ENCODE measurements around the gene GAPVD1.
A peak's percentile ranks its signal among the peaks of the same experiment; 100 is the strongest.

Gene GAPVD1

DNA sequence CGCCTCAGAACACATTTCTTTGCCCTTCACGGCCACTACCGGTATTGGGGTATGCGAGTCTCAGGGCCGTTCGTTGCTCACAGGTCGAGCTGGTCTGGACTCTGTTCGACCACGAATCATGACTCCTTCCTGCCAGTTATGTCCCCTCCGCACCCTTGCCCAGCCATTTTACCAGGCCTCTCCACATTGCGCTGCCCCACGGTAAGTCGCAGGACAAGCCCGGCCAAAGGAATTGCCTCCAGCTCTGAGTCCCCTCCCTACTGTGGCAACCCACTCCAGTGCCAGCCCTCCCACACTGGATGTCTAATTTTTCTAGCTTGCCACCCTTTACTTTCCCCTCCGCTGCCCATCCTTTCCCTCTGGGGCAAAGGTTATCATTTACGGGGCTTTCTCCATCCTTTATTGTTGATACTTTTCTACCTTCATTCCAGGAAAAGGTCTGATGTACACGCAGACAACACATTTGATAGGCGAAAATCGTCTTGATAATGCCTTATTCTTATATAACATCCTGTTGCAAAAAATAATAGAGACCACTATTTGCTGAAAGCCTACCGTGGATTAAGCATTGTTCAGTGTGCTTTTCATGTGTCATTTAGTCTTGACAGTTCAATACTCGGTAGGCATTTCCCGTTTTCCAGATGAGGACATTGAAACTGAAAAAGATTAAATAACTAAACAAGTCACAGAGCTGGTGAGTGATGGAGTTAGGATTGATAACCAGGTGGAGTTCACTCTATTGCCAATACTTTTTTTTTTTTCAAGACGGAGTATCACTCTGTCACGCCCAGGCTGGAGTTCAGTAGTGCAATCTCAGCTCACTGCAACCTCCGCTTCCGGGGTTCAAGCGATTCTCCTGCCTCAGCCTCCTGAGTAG is 19.5 kb upstream of the GAPVD1 start:
- Histone ChIP-seq H3K4me2 (ENCODE audit: low read length) (peak overlapping the region; percentile 90), H3K9me3 (ENCODE audit: control insufficient read depth, low read length) (no peaks in the 10 kb centered on the region), H3K27me3 (ENCODE audit: control insufficient read depth, insufficient read depth, low read length) (no peaks in the 10 kb centered on the region), H3K79me2 (peaks cover 16% of the 10 kb centered on the region), H3K4me1 (peaks cover 16% of the 10 kb centered on the region), H3K27ac (peak overlapping the region; percentile 98), H3K36me3 (ENCODE audit: control insufficient read depth, insufficient read depth, low read length) (no peaks in the 10 kb centered on the region), H3K4me3 (ENCODE audit: low read depth, low read length) (peak overlapping the region; percentile 98), H3K9ac (peak overlapping the region; percentile 84), H2AFZ (peak overlapping the region; percentile 95)
- TF ChIP-seq, protein P1, sequence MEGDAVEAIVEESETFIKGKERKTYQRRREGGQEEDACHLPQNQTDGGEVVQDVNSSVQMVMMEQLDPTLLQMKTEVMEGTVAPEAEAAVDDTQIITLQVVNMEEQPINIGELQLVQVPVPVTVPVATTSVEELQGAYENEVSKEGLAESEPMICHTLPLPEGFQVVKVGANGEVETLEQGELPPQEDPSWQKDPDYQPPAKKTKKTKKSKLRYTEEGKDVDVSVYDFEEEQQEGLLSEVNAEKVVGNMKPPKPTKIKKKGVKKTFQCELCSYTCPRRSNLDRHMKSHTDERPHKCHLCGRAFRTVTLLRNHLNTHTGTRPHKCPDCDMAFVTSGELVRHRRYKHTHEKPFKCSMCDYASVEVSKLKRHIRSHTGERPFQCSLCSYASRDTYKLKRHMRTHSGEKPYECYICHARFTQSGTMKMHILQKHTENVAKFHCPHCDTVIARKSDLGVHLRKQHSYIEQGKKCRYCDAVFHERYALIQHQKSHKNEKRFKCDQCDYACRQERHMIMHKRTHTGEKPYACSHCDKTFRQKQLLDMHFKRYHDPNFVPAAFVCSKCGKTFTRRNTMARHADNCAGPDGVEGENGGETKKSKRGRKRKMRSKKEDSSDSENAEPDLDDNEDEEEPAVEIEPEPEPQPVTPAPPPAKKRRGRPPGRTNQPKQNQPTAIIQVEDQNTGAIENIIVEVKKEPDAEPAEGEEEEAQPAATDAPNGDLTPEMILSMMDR (IDR thresholded peaks at IDR 0.05), result no peak

DNA sequence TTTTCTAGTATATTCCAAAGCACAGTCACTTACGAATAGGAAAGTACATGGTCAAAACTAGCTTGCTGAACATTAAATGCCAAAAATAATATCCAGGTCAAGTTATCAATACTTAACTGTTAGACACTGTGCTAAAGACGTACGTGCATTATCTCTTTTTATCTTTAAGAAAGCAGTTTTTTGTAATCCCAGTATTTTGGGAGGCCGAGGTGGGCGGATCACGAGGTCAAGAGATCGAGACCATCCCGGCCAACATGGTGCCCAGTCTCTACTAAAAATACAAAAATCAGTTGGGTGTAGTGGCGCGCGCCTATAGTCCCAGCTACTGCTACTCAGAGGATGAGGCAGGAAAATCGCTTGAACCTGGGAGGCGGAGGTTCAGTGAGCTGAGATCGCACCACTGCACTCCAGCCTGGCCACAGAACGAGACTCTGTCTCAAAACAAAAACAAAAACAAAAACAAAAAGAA is 17.8 kb upstream of the GAPVD1 start:
- TF ChIP-seq, protein P1 (IDR thresholded peaks at IDR 0.05), result no peak
- Histone ChIP-seq H2AFZ (no peak overlapping the region), H3K36me3 (ENCODE audit: control insufficient read depth, insufficient read depth, low read length) (no peaks in the 10 kb centered on the region), H3K27ac (no peak overlapping the region), H3K9ac (no peak overlapping the region), H3K4me1 (peaks cover 7% of the 10 kb centered on the region), H3K27me3 (ENCODE audit: control insufficient read depth, insufficient read depth, low read length) (no peaks in the 10 kb centered on the region), H3K4me2 (ENCODE audit: low read length) (no peak overlapping the region), H3K9me3 (ENCODE audit: control insufficient read depth, low read length) (no peaks in the 10 kb centered on the region), H3K79me2 (peaks cover 9% of the 10 kb centered on the region), H3K4me3 (ENCODE audit: low read depth, low read length) (no peak overlapping the region)

DNA sequence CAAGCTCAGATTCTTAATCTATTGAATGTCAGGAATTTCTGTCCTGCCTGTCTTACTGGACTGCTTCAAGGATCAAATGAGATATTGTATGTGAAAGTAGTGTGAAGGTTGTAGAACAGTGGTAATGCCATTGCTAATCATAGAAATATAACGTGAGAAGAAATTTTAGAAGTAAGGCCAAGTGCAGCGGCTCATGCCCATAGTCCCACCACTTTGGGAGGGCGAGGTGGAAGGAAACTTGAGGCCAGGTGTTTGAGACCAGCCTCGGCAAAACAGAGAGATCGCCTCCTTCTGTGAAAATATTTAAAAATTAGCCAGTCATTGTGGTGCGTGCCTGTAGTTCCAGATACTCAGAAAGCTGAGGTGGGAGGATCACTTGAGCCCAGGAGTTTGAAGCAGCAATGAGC is 15.4 kb upstream of the GAPVD1 start:
- no peak overlapping the region for H3K4me3 ChIP-seq (ENCODE audit: low read depth, low read length)
- no peak overlapping the region for H3K4me2 ChIP-seq (ENCODE audit: low read length)
- no peaks in the 10 kb centered on the region for H3K27me3 ChIP-seq (ENCODE audit: control insufficient read depth, insufficient read depth, low read length)
- H3K9ac ChIP-seq, result no peak overlapping the region
- H3K36me3 ChIP-seq (ENCODE audit: control insufficient read depth, insufficient read depth, low read length), result no peaks in the 10 kb centered on the region
- H3K4me1 ChIP-seq, result peaks cover 3% of the 10 kb centered on the region
- no peaks in the 10 kb centered on the region for H3K79me2 ChIP-seq
- H3K27ac ChIP-seq, result no peak overlapping the region
- no peaks in the 10 kb centered on the region for H3K9me3 ChIP-seq (ENCODE audit: control insufficient read depth, low read length)
- no peak overlapping the region for H2AFZ ChIP-seq
- TF ChIP-seq, protein P1 (IDR thresholded peaks at IDR 0.05), result no peak

DNA sequence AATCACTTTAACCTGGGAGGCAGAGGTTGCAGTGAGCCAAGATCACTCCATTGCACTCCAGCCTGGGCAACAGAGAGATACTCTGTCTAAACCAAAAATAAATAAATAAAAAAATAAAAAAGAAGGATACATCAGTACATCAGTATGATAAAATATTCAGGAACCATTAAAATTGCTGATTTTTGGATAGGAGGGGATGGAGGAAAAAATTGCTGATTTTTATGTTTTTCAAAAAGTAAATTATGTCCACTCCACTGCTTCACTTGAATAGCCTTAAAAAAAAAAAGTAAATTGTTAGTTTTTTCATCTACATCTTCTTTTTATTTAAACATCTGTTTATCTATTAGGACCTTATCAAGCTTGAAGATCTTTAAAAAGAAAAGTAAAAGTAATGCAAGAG is 7.4 kb upstream of the GAPVD1 start:
- TF ChIP-seq, protein P1 (IDR thresholded peaks at IDR 0.05), result no peak
- Histone ChIP-seq H3K9ac (no peak overlapping the region), H3K4me3 (ENCODE audit: low read depth, low read length) (no peak overlapping the region), H3K4me1 (no peaks in the 10 kb centered on the region), H3K27me3 (ENCODE audit: control insufficient read depth, insufficient read depth, low read length) (no peaks in the 10 kb centered on the region), H2AFZ (no peak overlapping the region), H3K36me3 (ENCODE audit: control insufficient read depth, insufficient read depth, low read length) (no peaks in the 10 kb centered on the region), H3K27ac (no peak overlapping the region), H3K9me3 (ENCODE audit: control insufficient read depth, low read length) (no peaks in the 10 kb centered on the region), H3K79me2 (no peaks in the 10 kb centered on the region), H3K4me2 (ENCODE audit: low read length) (no peak overlapping the region)

Data from parathyroid adenoma (tissue), 2 donors.